Activated CD8-positive, alpha-beta memory T cell treated with anti-CD3 and anti-CD28 coated beads, Interleukin-2, amount 50 U/mL, for 4 hours (primary cell): ENCODE data around the gene NMNAT2.
"Not testable (repeated sequence)": the region's sequence is repeated elsewhere in the genome, so short reads cannot be mapped to it uniquely, and the experiment has no call there.

Experiments
- DNase-seq: peaks from one replicate; pipeline ENCODE4 v3.0.0-alpha.2; 2020

The NMNAT2 gene

GRCh38 chr1:183251101-183251958 is 166.8 kb downstream of the NMNAT2 start:
- DNase-seq, result no peak

GRCh38 chr1:183249941-183250452 is 168.2 kb downstream of the NMNAT2 start:
- no peak for DNase-seq

DNA sequence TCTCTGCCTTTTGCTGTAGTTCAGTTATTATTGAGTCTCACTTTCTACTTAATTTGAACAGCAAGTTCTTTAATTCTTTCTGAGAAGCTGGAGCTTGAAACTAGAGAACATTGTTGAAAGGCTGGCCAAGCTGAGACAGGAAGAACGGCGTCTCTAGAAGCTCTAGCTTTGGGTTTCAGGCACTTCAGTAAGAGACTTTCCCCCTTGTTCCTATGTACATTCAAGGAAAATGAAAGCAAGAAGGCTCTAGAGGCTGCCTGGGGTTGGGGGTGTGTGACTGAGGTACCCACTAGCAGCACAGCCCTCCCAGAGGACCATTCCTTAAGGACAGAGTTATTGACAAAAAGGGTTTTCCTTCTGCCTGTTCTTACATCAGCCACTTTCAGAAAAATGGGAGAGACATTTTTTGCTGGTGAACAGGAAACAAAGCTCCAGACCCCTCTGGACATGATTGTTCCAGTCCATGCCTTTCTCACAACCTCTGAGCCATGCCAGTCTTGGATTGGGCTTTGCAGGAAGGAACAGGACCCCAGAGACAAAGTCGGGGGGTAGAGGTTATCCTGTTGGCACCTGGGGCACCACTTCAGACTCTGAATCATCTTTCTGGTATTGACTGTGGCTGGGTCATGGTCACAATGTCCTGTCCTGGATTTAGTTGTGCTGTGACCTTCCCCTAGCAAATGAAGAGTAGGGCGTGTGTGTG is 169.0 kb downstream of the NMNAT2 start:
- no peak for DNase-seq

DNA sequence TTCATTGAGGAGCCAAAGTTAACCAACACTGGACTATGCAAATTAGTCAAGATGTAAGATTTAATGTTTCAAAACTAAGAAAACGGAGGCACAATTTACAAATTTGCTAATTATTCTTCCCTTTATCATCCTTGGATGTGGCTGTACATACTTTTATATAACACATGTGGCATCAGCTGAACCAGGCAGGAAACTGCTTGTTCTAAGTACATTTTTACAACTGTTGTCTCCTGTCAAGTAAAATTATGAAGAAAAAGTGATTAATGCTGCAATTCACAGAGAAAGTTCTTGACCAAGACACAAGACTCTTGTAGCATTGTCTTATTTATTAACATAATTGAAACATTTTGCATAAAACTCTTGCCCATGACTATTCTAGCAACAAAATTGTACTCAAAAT is 170.2 kb downstream of the NMNAT2 start:
- no peak for DNase-seq

GRCh38 chr1:183247484-183247883 is 170.7 kb downstream of the NMNAT2 start:
- DNase-seq, result no peak

DNA sequence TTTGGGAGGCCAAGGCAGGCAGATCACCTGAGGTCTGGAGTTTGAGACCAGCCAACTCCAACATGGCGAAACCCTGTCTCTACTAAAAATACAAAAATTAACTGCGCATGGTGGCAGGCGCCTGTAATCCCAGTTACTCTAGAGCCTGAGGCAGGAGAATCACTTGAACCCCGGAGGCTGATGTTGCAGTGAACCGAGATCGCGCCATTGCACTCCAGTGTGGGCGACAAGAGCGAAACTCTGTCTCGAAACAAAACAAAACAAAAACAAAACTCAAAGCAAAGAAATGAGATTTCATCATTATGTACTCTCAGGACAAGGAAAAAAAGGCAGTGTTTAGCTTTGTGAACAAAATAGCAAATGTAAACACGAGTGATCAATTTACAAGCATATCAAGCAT is 171.1 kb downstream of the NMNAT2 start:
- DNase-seq, result no peak

DNA sequence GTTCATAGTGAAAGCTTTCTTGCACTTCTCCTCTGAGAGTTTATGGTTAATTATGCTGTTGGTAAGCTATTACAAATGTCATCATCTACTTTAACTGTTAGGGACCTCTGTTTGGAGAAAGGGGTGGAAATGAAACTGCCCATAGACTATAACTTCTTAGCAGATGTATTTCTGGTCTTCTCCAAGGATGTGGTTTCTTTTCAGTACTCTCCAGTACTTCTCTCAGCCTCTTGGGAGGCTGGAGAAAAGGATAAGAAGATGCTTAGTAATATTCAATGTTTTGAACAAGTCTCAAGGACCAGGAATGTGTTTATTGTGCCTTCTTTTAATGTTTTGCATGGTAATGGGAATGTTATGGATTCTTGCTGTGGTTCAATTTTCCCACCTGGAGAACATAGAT is 171.7 kb downstream of the NMNAT2 start:
- DNase-seq, result no peak

GRCh38 chr1:183245357-183245756 is 172.8 kb downstream of the NMNAT2 start:
- no peak for DNase-seq

DNA sequence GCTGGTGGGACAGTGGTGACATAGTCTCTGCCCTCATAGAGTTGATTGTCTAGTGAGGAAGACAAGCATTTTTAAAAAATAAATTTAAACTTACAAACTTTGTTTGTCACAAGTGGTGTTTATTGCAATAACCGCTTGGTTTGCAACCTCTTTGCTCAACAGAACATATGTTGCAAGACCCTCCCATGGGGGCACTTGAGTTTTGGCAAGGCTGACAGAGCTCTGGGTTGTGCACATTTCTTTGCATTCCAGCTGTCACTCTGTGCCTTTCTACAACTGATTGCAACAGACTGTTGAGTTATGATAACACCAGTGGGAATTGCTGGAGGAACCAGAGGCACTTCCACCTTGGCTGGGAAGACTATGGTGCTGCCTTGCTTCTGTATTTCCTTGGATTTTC is 173.7 kb downstream of the NMNAT2 start:
- no peak for DNase-seq

GRCh38 chr1:183243161-183244050 is 174.8 kb downstream of the NMNAT2 start:
- DNase-seq, result no peak

GRCh38 chr1:183242556-183242955 is 175.6 kb downstream of the NMNAT2 start:
- no peak for DNase-seq

DNA sequence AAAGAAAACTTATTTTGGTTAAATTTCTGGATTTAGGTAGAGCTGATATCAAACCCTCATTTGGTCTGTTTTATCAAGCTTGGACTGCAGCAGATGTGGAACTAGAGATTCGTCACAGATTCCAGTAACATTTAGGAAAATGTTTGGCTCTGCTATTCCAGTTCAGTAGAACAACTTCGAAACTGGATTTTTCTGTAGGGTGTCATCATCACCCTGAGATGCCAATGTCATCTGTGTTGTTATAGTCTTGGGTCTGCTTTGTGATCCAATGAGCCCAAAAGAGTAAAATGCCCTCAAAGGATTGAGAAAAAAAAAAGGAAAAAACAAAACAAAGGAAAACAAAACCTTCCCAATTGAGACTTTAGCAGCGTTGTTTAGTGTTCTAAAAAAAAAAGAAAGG is 176.7 kb downstream of the NMNAT2 start:
- no peak for DNase-seq

GRCh38 chr1:183240853-183241252 is 177.3 kb downstream of the NMNAT2 start:
- DNase-seq, result not testable (repeated sequence)

GRCh38 chr1:183240526-183240825 is 177.7 kb downstream of the NMNAT2 start:
- DNase-seq, result no peak

DNA sequence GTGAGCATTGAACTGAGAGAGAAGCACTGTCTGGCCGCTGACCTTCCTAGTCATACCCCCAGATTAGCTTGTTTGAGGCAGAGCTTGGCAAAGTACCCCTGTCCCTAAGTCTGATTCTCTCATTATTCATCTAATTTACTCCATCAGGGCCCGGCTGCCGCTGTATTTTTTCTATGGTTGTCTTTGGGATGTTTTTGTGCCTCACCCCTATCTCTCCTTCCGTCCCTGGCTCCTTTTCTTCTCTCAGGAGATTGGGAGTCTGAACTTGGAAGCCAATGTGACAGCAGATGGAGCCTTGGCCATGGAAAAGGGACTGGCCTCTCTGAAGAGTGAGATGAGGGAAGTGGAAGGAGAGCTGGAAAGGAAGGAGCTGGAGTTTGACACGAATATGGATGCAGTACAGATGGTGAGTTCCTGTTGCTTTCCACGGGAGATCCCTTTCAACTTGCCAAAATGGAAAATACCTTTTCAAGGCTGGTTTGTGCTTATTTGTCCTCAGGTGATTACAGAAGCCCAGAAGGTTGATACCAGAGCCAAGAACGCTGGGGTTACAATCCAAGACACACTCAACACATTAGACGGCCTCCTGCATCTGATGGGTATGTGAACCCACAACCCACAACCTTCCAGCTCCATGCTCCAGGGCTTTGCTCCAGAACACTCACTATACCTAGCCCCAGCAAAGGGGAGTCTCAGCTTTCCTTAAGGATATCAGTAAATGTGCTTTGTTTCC is 178.2 kb downstream of the NMNAT2 start:
- no peak for DNase-seq

- no peak for DNase-seq
These were observed 178.9 kb downstream of the NMNAT2 start for GRCh38 chr1:183239220-183239742.

- DNase-seq, result no peak
These were observed 180.1 kb downstream of the NMNAT2 start for GRCh38 chr1:183238071-183238470.

DNA sequence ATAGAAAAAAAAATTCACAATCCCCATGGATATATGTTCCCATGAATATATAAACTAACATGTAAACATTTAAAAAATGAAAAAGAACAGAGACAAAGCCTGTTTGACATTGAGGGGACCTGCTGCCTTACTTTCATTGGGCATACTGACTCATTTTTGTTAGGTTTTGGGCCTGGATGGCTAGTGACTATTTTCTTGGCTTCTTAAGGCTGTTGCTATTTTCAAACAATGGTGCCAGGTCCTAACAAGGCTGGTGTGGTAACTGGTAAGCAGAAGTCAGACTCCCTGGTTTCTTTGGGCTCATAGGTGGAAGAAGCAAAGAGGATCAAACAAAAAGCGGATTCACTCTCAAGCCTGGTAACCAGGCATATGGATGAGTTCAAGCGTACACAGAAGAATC is 181.1 kb downstream of the NMNAT2 start:
- DNase-seq, result no peak

- no peak for DNase-seq
These were observed 181.9 kb downstream of the NMNAT2 start for GRCh38 chr1:183236158-183236725.

DNA sequence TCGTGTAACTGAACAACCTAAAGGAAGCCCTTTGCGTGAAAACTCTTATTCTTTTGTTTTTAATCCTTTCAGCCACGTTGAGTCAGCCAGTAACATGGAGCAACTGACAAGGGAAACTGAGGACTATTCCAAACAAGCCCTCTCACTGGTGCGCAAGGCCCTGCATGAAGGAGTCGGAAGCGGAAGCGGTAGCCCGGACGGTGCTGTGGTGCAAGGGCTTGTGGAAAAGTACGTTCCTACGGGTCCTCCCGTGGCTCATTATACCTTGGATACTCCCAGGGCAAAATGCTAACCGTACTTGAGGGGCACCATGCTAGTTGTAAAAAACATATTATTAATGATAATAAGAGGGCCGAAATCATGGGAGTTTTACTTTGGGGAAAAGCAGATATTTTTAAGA is 182.7 kb downstream of the NMNAT2 start:
- DNase-seq, result no peak

DNA sequence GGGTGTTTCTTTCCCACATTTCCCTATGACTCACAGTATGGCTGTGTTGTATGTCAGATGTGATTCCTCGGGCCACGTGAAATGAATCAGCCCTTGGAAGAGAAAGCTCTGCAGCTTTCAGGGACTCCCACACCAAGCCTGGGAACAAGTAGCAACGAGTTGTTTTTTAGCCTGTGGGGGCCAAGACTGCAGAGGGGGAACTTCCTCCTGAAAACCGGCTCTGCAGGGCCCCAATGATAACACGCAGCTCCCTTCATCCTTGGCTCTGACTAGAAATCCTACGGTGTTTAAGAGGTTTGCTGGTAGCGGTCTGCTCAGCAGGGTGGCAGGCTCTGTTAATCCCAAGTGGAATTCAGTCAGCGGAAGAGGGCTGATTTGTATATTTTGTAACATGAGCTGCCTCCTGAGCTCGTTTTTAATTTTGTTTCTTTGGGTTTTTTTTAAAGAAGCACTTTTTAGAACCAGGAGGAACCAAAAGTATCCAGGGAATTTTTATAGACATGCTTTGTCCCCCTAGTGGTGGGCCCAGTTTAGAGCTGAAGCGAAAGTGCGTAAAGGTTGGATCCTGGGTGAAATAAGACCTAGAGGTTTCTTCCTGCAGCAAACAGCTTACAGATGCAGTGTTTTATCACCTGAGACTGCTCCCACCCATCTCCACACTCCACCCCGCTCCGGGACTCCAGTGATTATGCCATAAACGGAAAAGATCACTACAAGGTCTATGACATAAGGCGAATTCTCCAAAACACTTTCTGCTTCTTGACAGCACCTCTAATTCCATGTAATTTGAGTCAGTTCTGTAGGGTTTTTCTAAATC is 183.3 kb downstream of the NMNAT2 start:
- DNase-seq, result no peak
